ELR (cell line): ENCODE data around the gene RAF1.
"Not testable (repeated sequence)": the region's sequence is repeated elsewhere in the genome, so short reads cannot be mapped to it uniquely, and the experiment has no call there.

Experiments used
- DNase-seq: peaks from one replicate; pipeline ENCODE4 v3.0.0-alpha.2; 2015; ENCODE audit warnings: low read depth

Gene RAF1

GRCh38 chr3:12558706-12559105 is 105.2 kb downstream of the RAF1 start:
- no peak for DNase-seq

DNA sequence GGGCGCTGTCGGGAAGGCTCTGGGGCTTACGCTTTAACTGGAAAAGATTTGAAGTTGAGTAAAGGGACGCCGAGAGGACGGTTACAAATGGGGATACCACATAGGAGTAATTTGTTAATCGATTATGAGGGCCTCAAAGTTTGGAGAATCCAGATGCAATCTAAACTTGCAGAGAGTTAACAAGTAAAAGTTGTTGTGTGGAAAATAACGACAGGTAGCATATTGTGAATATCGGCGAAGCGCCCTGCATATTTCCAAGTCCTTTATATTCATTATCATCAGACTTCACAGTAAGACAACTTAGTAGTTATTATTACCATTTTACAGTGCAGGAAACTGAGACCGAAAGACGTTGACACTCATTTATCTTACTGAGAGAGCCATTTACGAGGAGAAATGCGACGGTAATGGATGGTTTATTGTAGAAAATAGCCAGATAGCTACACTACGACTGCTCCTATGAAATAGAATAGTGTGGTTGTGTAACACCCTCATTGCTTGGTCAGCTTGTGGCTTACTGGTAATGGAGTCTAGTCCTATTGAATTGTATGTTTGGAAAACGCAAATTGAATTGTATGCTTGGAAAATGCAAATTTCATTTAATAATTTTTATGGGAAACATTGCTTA is 106.3 kb downstream of the RAF1 start:
- DNase-seq, result peak; percentile 51

GRCh38 chr3:12556690-12557472 is 107.0 kb downstream of the RAF1 start, which contains the start of gene MKRN2:
Gene MKRN2, plus strand, starts transcription at chr3:12557087. Its CDS starts 64 bp downstream, at chr3:12557151.
- DNase-seq, result peak; percentile 85

GRCh38 chr3:12556314-12556689 is 107.6 kb downstream of the RAF1 start:
- no peak for DNase-seq

- DNase-seq, result peak; percentile 37
These were observed 110.0 kb downstream of the RAF1 start for GRCh38 chr3:12553921-12554391.

DNA sequence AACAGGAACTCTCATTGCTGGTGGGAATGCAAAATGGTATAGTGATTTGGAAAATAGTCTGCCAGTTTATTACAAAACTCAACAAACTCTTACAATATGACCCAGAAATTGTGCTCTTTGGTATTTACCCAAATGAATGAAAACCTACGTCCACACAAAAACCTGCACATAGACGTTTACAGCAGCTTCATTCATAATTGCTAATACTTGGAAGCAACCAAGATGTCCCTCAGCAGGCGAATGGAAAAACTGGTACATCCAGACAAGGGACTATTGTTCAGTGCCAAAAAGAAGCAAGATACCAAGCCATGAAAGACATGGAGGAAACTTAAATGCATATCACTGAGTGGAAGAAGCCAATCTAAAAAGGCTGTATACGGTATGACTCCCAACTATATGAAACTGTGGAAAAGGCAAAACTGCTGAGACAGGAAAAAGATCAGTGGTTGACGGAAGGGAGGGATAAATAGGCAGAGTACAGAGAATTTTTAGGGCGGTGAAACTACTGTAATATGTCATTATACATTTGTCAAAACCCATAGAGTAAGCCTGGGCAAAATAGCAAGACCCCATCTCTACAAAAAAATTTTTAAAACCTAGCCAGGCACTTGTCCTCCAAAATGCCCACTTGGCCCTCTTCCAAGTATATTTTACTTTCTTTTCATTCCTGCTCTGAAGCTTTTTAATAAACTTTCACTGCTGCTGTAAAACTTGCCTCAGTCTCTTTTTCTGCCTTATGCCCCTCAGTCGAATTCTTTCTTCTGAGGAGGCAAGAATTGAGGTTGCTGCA is 113.8 kb downstream of the RAF1 start:
- no peak for DNase-seq

DNA sequence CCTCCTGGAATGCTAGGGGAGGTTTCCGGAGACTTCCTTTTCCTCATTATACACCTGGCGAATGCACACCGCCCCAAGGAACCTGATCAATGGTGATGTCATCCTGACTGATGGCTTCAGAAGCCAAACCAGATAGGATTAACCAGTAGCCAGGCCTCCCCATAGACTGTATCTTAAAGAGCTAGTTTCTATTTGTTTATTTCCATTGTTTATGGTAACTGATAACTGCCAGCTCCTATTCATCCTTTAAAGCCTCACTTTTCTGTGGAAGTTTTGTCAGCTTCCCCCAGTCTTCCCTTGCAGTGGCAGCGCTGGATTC is 118.5 kb downstream of the RAF1 start, which contains the start of gene MKRN2OS:
Gene MKRN2OS (minus strand): TSS at position 27 of the 319 bp plus-strand sequence. CDS start 35 bp downstream, outside the sequence.
- no peak for DNase-seq

DNA sequence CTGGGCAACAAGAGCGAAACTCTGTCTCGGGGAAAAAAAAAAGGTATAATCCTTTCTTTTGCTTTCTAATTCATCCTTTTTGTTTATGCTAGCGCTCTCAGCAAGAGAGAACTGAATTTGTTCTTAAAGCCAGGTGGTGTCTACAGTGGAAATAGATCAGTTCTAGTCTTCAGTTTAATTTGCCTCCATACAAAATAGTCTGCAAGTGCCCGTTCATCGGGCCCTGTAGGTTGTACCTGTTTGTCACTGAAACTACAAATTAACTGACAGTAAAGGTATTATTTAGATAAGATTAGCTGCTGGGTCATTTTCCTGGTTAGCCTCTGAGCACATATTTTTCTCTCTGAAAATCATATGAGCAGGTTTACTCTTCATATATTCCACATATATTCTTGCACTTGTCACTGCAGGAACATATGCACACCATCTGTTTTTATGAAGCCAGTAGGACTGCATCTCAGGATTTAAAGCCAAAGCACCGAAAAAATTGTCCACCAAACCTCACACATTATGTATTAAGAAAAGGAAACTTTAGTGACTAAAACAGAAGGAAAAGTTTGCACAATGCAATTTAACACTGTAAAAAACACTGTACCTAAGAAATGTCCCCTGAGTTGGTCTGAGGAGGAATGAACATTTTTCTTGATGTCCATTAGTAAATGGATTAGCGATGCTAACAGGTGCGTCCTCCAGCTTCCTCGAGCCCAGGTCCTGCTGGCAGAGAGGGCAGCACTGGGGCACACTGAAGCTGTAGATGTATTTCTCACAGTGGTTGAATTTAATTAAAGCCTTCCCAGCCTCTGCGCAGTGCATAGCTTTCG is 119.1 kb downstream of the RAF1 start:
- no peak for DNase-seq

- not testable (repeated sequence) for DNase-seq
These were observed 120.4 kb downstream of the RAF1 start for GRCh38 chr3:12543497-12543896.

- no peak for DNase-seq
These were observed 122.3 kb downstream of the RAF1 start for GRCh38 chr3:12541625-12542024.

GRCh38 chr3:12536423-12536822 is 127.5 kb downstream of the RAF1 start:
- DNase-seq, result no peak
